Measurements from ENCODE around the gene COL8A1. TPM values are rescaled to one million over a fixed set of nuclear protein-coding genes. Genes with fewer than 3 reads are reported as not detected.

Gene COL8A1
- total and polyA plus RNA-seq, 9 of the 15 experiments (the other 6 are each of a cell fraction or from before 2014, with no cell fraction given), result 0.07 TPM; not detected in 8

DNA sequence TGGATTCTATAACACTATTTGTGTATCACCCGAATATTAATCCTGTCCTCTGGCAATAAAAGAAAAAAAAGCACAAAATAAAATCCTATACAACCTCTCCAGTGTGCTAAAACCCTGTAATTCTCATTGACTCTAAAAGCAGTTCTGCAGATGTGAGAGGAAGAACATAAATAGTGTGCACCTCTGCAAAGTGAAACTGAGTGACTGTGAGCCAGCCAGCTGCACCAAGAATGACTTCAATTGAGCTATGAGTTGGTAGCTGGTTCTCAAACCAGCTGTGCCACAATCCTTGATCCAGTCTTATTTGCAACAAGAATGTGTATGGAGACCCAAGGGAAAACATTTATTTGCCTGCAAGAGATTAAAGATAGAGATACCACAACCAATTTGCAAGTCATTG, 31.2 kb upstream of the COL8A1 start:
- no peak for DNase-seq (ENCODE audit: extremely low read depth in 1 of 4, low spot score in 3 of 4)
- in situ Hi-C loops (cut with MboI) (no loop called here), intact Hi-C loops (cut with micrococcal nuclease) (no loop called here)
- Histone ChIP-seq H3K9me3 (replicated peaks; ENCODE audit: control insufficient read depth, insufficient read depth, low read depth, low read length) (no peaks in the 10 kb centered on the region), H3K36me3 (ENCODE audit: control insufficient read depth, insufficient read depth, low read length) (no peaks in the 10 kb centered on the region), H4K20me1 (replicated peaks; ENCODE audit: control insufficient read depth, insufficient read depth, low read length) (no peaks in the 10 kb centered on the region), H3K79me2 (ENCODE audit: control insufficient read depth, insufficient read depth, low read length) (no peaks in the 10 kb centered on the region), H3K9ac (ENCODE audit: insufficient read depth in 1 of 2, low read depth in 2 of 2, low read length in 2 of 2) (no peak overlapping the region), H3K9me1 (ENCODE audit: control insufficient read depth, insufficient read depth, low read length) (no peaks in the 10 kb centered on the region), H3K4me2 (ENCODE audit: insufficient read depth, low read length) (no peak overlapping the region), H3K27me3 (ENCODE audit: control insufficient read depth in 2 of 2, insufficient read depth in 2 of 2, low read length in 2 of 2) (no peaks in the 10 kb centered on the region), H3K4me3 (no peak overlapping the region), H3K4me1 (replicated peaks in 1 of 2; ENCODE audit: control insufficient read depth in 2 of 2, insufficient read depth in 2 of 2, low read length in 2 of 2) (no peaks in the 10 kb centered on the region), H2AFZ (ENCODE audit: low read depth, low read length) (no peak overlapping the region), H3K27ac (ENCODE audit: extremely low read depth, low read depth, low read length) (no peak overlapping the region)
- ChIA-PET POLR2A (no interaction called here), CTCF (ENCODE audit: low intra/inter-chr PET ratio) (no interaction called here)
- no TSS peak for BruUV-seq (replicated peaks)
- ATAC-seq, result no peak
- no peak for FAIRE-seq
- WGBS (ENCODE audit: insufficient coverage, low coverage, missing lambda C conversion rate), result 0% methylated on average over 1 of the region's 1 CpG
- TF ChIP-seq SMARCA4 (IDR thresholded peaks at IDR 0.05) (no peak), MBD1 (CRISPR knock-in tag; IDR thresholded peaks at IDR 0.05) (no peak), TAF7 (tag; IDR thresholded peaks at IDR 0.05) (no peak), HNRNPUL1 (IDR thresholded peaks at IDR 0.05; ENCODE audit: low read length) (no peak)
- TF ChIP-seq, protein P1, sequence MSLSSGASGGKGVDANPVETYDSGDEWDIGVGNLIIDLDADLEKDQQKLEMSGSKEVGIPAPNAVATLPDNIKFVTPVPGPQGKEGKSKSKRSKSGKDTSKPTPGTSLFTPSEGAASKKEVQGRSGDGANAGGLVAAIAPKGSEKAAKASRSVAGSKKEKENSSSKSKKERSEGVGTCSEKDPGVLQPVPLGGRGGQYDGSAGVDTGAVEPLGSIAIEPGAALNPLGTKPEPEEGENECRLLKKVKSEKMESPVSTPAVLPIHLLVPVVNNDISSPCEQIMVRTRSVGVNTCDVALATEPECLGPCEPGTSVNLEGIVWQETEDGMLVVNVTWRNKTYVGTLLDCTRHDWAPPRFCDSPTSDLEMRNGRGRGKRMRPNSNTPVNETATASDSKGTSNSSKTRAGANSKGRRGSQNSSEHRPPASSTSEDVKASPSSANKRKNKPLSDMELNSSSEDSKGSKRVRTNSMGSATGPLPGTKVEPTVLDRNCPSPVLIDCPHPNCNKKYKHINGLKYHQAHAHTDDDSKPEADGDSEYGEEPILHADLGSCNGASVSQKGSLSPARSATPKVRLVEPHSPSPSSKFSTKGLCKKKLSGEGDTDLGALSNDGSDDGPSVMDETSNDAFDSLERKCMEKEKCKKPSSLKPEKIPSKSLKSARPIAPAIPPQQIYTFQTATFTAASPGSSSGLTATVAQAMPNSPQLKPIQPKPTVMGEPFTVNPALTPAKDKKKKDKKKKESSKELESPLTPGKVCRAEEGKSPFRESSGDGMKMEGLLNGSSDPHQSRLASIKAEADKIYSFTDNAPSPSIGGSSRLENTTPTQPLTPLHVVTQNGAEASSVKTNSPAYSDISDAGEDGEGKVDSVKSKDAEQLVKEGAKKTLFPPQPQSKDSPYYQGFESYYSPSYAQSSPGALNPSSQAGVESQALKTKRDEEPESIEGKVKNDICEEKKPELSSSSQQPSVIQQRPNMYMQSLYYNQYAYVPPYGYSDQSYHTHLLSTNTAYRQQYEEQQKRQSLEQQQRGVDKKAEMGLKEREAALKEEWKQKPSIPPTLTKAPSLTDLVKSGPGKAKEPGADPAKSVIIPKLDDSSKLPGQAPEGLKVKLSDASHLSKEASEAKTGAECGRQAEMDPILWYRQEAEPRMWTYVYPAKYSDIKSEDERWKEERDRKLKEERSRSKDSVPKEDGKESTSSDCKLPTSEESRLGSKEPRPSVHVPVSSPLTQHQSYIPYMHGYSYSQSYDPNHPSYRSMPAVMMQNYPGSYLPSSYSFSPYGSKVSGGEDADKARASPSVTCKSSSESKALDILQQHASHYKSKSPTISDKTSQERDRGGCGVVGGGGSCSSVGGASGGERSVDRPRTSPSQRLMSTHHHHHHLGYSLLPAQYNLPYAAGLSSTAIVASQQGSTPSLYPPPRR (CRISPR knock-in tag; IDR thresholded peaks at IDR 0.05; ENCODE audit: borderline replicate concordance), result no peak
- TF ChIP-seq, protein P2, sequence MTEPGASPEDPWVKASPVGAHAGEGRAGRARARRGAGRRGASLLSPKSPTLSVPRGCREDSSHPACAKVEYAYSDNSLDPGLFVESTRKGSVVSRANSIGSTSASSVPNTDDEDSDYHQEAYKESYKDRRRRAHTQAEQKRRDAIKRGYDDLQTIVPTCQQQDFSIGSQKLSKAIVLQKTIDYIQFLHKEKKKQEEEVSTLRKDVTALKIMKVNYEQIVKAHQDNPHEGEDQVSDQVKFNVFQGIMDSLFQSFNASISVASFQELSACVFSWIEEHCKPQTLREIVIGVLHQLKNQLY (CRISPR knock-in tag; conservative IDR thresholded peaks at IDR 0.05), result no peak
- TF ChIP-seq, protein P3, sequence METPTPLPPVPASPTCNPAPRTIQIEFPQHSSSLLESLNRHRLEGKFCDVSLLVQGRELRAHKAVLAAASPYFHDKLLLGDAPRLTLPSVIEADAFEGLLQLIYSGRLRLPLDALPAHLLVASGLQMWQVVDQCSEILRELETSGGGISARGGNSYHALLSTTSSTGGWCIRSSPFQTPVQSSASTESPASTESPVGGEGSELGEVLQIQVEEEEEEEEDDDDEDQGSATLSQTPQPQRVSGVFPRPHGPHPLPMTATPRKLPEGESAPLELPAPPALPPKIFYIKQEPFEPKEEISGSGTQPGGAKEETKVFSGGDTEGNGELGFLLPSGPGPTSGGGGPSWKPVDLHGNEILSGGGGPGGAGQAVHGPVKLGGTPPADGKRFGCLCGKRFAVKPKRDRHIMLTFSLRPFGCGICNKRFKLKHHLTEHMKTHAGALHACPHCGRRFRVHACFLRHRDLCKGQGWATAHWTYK (CRISPR knock-in tag; IDR thresholded peaks at IDR 0.05), result no peak
